Right lobe of liver (tissue), 6 donors: ENCODE measurements around the gene MYH14. TPM values are rescaled to one million over a fixed set of nuclear protein-coding genes. Genes with fewer than 3 reads are reported as not detected.
A peak's percentile ranks its signal among the peaks of the same experiment; 100 is the strongest.

Experiments
- ATAC-seq, 4 donors: fragments of 200-7000 bp; cut with Tn5 transposase; one replicate each; pipeline ENCODE4 v1.9.1; 2020; ENCODE audit warnings: mild to moderate bottlenecking in 4 of 4, moderate library complexity in 4 of 4
- DNase-seq, 3 donors: peaks; one replicate each; pipeline ENCODE4 v3.0.0-alpha.2; 2020
- H3K27ac ChIP-seq, 3 donors: fragments of 200-600 bp; one replicate each; pipeline ENCODE4 v1.8.0; 2022
- H3K27me3 ChIP-seq, 2 donors: fragments of 200-600 bp; one replicate each; pipeline ENCODE4 v1.8.0; 2022
- H3K36me3 ChIP-seq, 4 donors: fragments of 200-600 bp; sonication (generic) in 1 of 4; one replicate each; pipeline versions ENCODE4 v1.5.1 to v1.8.0; 2017 to 2022; ENCODE audit warnings: control low read depth in 1 of 4
- H3K4me1 ChIP-seq, 4 donors: fragments of 200-600 bp; sonication (generic) in 1 of 4; one replicate each; pipeline versions ENCODE4 v1.5.1 to v1.8.0; 2017 to 2022; ENCODE audit warnings: control low read depth in 1 of 4
- H3K4me3 ChIP-seq, 3 donors: fragments of 200-600 bp; one replicate each; pipeline ENCODE4 v1.8.0; 2022
- H3K9me3 ChIP-seq, 4 donors: fragments of 200-600 bp; sonication (generic) in 1 of 4; one replicate each; pipeline versions ENCODE4 v1.5.1 to v1.8.0; 2017 to 2022; ENCODE audit warnings: control low read depth in 1 of 4
- CTCF ChIP-seq, 4 donors: fragments of 200-600 bp in 3 of 4; fragments of 450-650 bp in 1 of 4; IDR thresholded peaks; one replicate each; pipeline versions ENCODE4 v1.5.1 to v1.8.0; 2016 to 2022; ENCODE audit warnings: antibody characterized with exemption in 4 of 4, mild to moderate bottlenecking in 2 of 4
- POLR2A ChIP-seq: fragments of 450-650 bp; IDR thresholded peaks from one replicate; pipeline ENCODE4 v1.6.1; 2017; ENCODE audit warnings: antibody characterized with exemption, mild to moderate bottlenecking
- WGBS: methylation state at CpG from one replicate; pipeline ENCODE4 v1.1.6; 2018; ENCODE audit warnings: low coverage, low lambda C conversion rate; ENCODE audit not compliant: insufficient coverage; ENCODE audit errors: missing lambda C conversion rate; 5-methylcytosine and 5-hydroxymethylcytosine counted together
- intact Hi-C, 2 donors: fragments of 100-400 bp; cut with DNase I; formaldehyde crosslinking; loops; one replicate each; pipeline versions ENCODE4 v1.11.2 to v1.14.1; 2022
- total RNA-seq, 6 experiments: library from RNA; depleted of rRNA in 2 of 6; stranded (reverse); fragments of >200 nt in 2 of 6; fragmentation: NEBNext Ultra II Directional in 3 of 6; extraction: Animal tissue kit (Norgen Biotek cat#: 25700) in 3 of 6; gene quantifications; one replicate each; pipeline versions ENCODE4 v1.1.0 to v1.2.4, GENCODE V29; 2016 to 2023
- donor health status: DM: no; HTN: yes; CAD: no.
- donor health status: DM: no; HTN: no; CAD: no.
- donor health status: DM: no; HTN: no; CAD: no.
- donor health status: DM: no; HTN: yes; CAD: no.
- donor health status: DM: no; HTN: yes; CAD: no.

The MYH14 gene
- total RNA-seq, 6 experiments from 2014 or later: 49.1 to 89.0 (median 65.8) TPM

GRCh38 chr19:50326101-50326664 is 122.8 kb downstream of the MYH14 start:
- peaks cover 0 to 16% (median 6%) of the 10 kb centered on the region in 4 donors for H3K4me1 ChIP-seq
- H3K36me3 ChIP-seq: no peaks in the 10 kb centered on the region
- H3K4me3 ChIP-seq: no peak overlapping the region
- no peaks in the 10 kb centered on the region for H3K9me3 ChIP-seq
- 3% methylated on average over 11 of the region's 26 CpGs for WGBS
- ATAC-seq (no peak), DNase-seq (peak in 1 of 3 donors; percentile 51)
- no peak overlapping the region for H3K27ac ChIP-seq
- intact Hi-C loops: no loop called here
- H3K27me3 ChIP-seq: no peaks in the 10 kb centered on the region
- no peak for TF ChIP-seq POLR2A
- no peak for TF ChIP-seq CTCF (IDR thresholded peaks at IDR 0.05)

- H3K4me1 ChIP-seq: peaks cover 0 to 16% (median 6%) of the 10 kb centered on the region in 4 donors
- TF ChIP-seq POLR2A (no peak), CTCF (IDR thresholded peaks at IDR 0.05) (no peak)
- 47% methylated on average over 3 of the region's 4 CpGs for whole genome bisulfite sequencing
- H3K36me3 ChIP-seq: no peaks in the 10 kb centered on the region
- no peak overlapping the region for H3K4me3 ChIP-seq
- intact Hi-C loops: no loop called here
- DNase-seq (peak in 1 of 3 donors; percentile 11), ATAC-seq (no peak)
- H3K27ac ChIP-seq: no peak overlapping the region
- no peaks in the 10 kb centered on the region for H3K27me3 ChIP-seq
- H3K9me3 ChIP-seq: no peaks in the 10 kb centered on the region
These were observed 123.6 kb downstream of the MYH14 start for GRCh38 chr19:50327013-50327412.

- Histone ChIP-seq H3K36me3 (no peaks in the 10 kb centered on the region), H3K4me1 (peaks cover 0 to 16% (median 6%) of the 10 kb centered on the region in 4 donors), H3K27ac (no peak overlapping the region), H3K9me3 (no peaks in the 10 kb centered on the region), H3K4me3 (no peak overlapping the region), H3K27me3 (no peaks in the 10 kb centered on the region)
- WGBS: 30% methylated on average over 14 of the region's 20 CpGs
- peak in 1 of 3 donors; percentile 45 for DNase-seq
- intact Hi-C loops: no loop called here
- TF ChIP-seq POLR2A: no peak
- no peak for TF ChIP-seq CTCF (IDR thresholded peaks at IDR 0.05)
- ATAC-seq: no peak
These were observed 124.2 kb downstream of the MYH14 start for GRCh38 chr19:50327461-50328223.

- H3K4me1 ChIP-seq: peaks cover 0 to 22% (median 8%) of the 10 kb centered on the region in 4 donors
- DNase-seq: peak in 2 of 3 donors; percentile 60 to 62
- intact Hi-C loops: no loop called here
- no peak for ATAC-seq
- H3K4me3 ChIP-seq: peak overlapping the region; percentile 25 to 52 (median 34)
- H3K36me3 ChIP-seq: no peaks in the 10 kb centered on the region
- no peaks in the 10 kb centered on the region for H3K27me3 ChIP-seq
- no peaks in the 10 kb centered on the region for H3K9me3 ChIP-seq
- H3K27ac ChIP-seq: no peak overlapping the region
- TF ChIP-seq CTCF (IDR thresholded peaks at IDR 0.05) (peak in 2 of 4 donors; percentile 34 to 45), POLR2A (no peak)
- no CpG with 5 or more reads among the region's 104 CpGs for WGBS
These were observed 124.9 kb downstream of the MYH14 start for GRCh38 chr19:50328224-50328872.
